NCI-H460 (cell line): ENCODE measurements around the gene DUSP8. TPM values are rescaled to one million over a fixed set of nuclear protein-coding genes. Genes with fewer than 3 reads are reported as not detected.
"Not testable (repeated sequence)": the region's sequence is repeated elsewhere in the genome, so short reads cannot be mapped to it uniquely, and the experiment has no call there.

ENCODE experiments used
- DNase-seq: peaks from one replicate; pipeline ENCODE4 v3.0.0-alpha.2; 2016; ENCODE audit warnings: low read depth; ENCODE audit errors: extremely low read depth
- polyA plus RNA-seq: library from polyadenylated mRNA; depleted of rRNA; stranded (reverse); fragments of >200 nt; gene quantifications from 2 replicates; pipeline ENCODE4 v1.2.3, GENCODE V29; 2014; cell fraction: nucleus; rRNA removed
- total RNA-seq: library from RNA; depleted of rRNA; stranded (reverse); fragments of >200 nt; shearing (Covaris generic); gene quantifications from 2 replicates; pipeline ENCODE4 v1.2.3, GENCODE V29; 2014; rRNA removed

The DUSP8 gene
- 1.1 and 3.1 TPM in 2 replicates for total RNA-seq
- polyA plus RNA-seq: 0.79 and 1.2 TPM in 2 replicates

- peak; percentile 69 for DNase-seq
These were observed at the start of gene DUSP8 for GRCh38 chr11:1572197-1573076. Gene DUSP8, minus strand, starts transcription at chr11:1572271. Its CDS starts 6,445 bp downstream, at chr11:1565826.

DNA sequence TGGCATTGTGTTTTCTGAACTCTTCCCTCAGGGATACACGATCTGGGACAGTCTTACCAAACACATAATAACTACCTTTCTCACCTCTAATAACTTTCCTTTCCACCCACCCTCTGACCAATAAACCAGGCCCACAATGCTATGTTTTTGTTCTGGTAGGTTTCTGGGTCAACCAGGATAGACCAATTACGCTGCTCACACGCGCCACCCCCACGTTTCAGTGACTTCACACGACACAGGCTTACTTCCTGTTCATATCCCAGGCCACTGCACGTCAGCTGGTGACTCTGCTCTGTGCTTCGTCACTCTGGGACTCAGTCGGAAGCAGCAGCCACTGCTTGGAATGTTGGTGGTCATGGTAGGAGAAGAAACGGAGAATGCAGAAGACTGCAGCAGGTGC lies 47.4 kb upstream of the DUSP8 start:
- DNase-seq: no peak

DNA sequence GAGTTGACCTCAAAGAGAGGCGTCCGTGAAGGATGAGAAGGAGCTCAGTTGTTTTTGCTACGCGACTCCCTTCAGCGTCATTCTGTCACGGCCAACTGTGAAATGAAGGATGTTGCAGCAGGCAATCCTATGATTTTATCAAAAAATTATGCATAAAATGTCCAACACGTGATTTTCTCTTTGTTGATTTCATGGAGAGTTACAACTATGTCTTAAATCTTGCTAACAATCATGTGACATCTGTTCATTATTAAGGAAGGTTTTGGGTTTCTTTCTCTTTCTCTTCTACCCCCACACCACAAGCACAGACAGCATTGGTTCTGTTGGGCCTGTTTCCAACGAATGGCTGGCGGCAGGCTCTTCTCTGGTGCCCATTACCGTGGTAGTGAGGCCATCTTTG lies 46.2 kb upstream of the DUSP8 start:
- no peak for DNase-seq

GRCh38 chr11:1608363-1608762 lies 36.3 kb upstream of the DUSP8 start, which contains the start of gene KRTAP5-3:
Gene KRTAP5-3, minus strand, starts transcription at chr11:1608463. Its CDS starts 78 bp downstream, at chr11:1608385.
- no peak for DNase-seq

- DNase-seq: not testable (repeated sequence)
These were observed 35.8 kb upstream of the DUSP8 start for GRCh38 chr11:1607901-1608300.

- DNase-seq: not testable (repeated sequence)
These were observed 35.2 kb upstream of the DUSP8 start for GRCh38 chr11:1607156-1607845.

GRCh38 chr11:1605923-1606322 lies 33.9 kb upstream of the DUSP8 start:
- DNase-seq: not testable (repeated sequence)

GRCh38 chr11:1604711-1605110 lies 32.6 kb upstream of the DUSP8 start:
- no peak for DNase-seq

DNA sequence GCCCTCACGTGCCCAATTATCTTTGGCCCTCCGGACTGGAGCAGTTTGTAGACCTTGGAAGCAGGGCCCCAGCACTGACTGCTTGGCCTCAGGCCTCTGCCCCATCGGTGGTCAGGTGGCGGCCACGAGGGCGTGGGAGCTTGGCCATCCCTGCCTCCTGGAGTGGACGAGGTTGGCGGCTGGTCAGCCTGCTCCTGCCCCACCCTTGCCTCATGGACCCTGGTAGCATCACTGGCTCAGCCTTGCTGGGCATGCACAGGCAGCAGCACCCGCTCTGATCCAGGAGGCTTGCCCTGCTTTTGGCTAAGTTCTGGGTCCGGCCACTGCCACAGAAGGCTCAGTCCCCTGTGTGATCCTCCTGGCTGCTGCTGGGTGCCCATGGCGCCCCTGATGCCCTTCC lies 32.1 kb upstream of the DUSP8 start:
- DNase-seq: no peak

GRCh38 chr11:1603629-1604028 lies 31.6 kb upstream of the DUSP8 start:
- no peak for DNase-seq

GRCh38 chr11:1601663-1602062 lies 29.6 kb upstream of the DUSP8 start:
- not testable (repeated sequence) for DNase-seq

- no peak for DNase-seq
These were observed 28.6 kb upstream of the DUSP8 start for GRCh38 chr11:1600626-1601025.

- no peak for DNase-seq
These were observed 26.7 kb upstream of the DUSP8 start for GRCh38 chr11:1598816-1599215.

GRCh38 chr11:1598406-1598805 lies 26.3 kb upstream of the DUSP8 start:
- not testable (repeated sequence) for DNase-seq

DNA sequence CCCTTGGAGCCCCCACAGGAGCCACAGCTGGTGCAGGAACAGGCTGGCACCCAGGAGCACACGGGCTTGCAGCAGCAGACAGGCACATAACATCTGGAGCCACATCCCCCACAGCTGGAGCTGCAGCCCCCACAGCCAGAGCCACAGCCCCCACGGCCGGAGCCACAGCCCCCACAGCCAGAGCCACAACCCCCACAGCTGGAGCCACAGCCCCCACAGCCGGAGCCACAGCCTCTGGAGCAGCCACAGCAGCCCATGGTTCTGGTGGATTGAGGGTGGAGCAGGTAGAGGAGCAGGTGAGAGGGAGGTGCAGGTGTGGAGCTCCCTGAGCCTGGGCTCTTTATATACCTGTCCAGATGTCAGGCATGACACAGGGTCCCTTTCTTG lies 25.9 kb upstream of the DUSP8 start, which contains the start of gene KRTAP5-2:
TSS of gene KRTAP5-2 (minus strand) at position 301 of the 387 bp plus-strand sequence. CDS start at position 257, 44 bp downstream.
- no peak for DNase-seq

GRCh38 chr11:1597331-1597993 lies 25.4 kb upstream of the DUSP8 start:
- no peak for DNase-seq

- not testable (repeated sequence) for DNase-seq
These were observed 24.6 kb upstream of the DUSP8 start for GRCh38 chr11:1596576-1597121.

DNA sequence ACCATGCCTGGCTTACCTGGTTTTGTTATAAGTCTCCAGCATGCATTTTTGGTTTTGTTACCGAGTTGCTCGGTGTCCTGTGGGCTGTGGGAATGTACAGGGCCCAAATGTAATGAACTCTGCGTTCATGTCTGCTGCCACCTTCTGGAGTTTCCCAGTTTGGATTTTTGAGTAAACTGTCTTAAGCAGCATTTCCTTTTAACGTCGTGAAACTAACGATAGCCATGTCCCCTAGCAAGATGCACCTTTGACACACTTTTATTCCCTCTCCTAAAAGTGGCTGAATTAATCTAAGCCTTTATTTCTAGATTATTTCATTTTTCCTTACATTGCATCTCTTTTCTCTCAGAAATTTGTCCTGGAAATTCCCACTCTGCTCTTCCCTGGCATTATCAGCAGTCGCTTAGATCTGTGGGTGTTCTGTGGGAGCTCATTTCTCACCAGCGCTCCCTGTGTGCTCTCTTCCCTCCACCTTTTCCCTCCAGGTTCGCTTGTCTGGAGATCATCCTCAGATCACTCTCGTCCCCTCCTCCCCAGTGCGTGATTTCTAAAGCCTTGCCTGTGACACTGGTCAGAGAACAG lies 24.0 kb upstream of the DUSP8 start:
- not testable (repeated sequence) for DNase-seq

DNA sequence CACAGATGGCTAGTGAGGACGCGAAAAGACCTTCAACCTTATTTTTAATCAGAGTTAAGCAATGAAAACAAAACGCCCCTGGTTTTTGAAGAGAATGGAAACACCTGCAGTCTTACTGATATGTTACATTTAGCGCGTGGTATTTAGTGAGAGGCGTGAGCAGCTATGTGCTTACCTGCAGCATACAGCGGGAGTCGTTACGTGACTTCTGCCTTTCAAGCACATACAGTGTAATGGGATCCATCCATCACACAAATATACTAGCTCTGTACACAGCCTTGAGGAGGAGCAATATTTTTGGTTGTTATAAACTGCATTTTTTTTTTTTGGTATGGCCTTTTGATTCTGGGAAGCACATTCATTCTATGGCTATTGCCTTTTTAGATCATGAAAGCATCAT lies 20.6 kb upstream of the DUSP8 start:
- no peak for DNase-seq

DNA sequence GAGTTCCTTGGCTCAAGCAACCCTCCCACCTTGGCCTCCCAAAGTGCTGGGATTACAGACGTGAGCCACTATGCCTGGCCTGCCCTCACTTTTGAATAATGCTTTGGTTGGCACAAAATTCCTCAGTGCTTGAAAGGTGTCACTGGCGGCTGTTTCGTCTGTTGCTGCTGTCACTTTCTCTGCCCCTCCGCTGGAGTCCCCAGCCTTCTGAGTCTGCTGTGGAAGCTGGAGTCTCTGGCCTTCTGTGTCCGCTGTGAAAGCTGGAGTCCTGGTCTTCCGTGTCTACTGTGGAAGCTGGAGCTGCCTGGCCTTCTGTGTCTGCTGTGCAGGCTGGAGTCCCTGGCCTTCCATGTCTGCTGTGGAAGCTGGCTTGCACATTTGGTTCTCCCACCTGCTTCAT lies 17.9 kb upstream of the DUSP8 start:
- no peak for DNase-seq
